Fibroblast of villous mesenchyme (primary cell): ENCODE measurements around the gene SRY. TPM values are rescaled to one million over a fixed set of nuclear protein-coding genes. Genes with fewer than 3 reads are reported as not detected.
A peak's percentile ranks its signal among the peaks of the same experiment; 100 is the strongest.
"Not testable (repeated sequence)": the region's sequence is repeated elsewhere in the genome, so short reads cannot be mapped to it uniquely, and the experiment has no call there.

Experiments used
- DNase-seq: peaks from one replicate; pipeline ENCODE4 v3.0.0-alpha.2; 2010; ENCODE audit warnings: low read depth
- H3K4me3 ChIP-seq: 2 replicates; pipeline ENCODE4 v1.5.1; 2011; ENCODE audit warnings: low read depth, mild to moderate bottlenecking, low read length
- total RNA-seq: library from RNA; depleted of rRNA; stranded (reverse); fragments of >200 nt; gene quantifications from 2 replicates; pipeline ENCODE4 v1.2.3, GENCODE V29; 2012
- TF ChIP-seq, protein P1 (sequence below): IDR thresholded peaks from 2 replicates; pipeline ENCODE4 v1.5.1; 2012; ENCODE audit warnings: low read depth, mild to moderate bottlenecking, low read length; ENCODE audit not compliant: insufficient read depth

The SRY gene
- total RNA-seq, result not detected in 2 replicates

DNA sequence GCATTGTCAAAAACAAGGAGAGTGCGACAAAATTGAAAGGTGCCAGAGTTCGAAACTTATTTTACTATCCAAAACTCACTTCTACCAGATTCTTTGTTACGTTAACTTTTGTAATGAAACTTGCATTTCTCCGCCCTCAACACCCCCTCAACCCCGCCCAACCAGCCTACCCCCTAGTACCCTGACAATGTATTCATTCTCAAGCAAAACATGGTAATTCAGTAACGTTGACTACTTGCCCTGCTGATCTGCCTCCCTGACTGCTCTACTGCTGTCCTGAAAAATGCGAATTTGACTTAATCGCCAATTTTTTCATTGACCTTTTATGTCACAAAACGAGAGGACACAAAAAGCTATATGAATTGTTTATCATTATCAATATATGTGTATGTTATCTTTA is at the start of gene SRY:
Gene SRY, minus strand, starts transcription at position 83 of the 400 bp plus-strand sequence. Its CDS starts 79 bp downstream, at position 4.
- DNase-seq, result no peak
- TF ChIP-seq, protein P1, sequence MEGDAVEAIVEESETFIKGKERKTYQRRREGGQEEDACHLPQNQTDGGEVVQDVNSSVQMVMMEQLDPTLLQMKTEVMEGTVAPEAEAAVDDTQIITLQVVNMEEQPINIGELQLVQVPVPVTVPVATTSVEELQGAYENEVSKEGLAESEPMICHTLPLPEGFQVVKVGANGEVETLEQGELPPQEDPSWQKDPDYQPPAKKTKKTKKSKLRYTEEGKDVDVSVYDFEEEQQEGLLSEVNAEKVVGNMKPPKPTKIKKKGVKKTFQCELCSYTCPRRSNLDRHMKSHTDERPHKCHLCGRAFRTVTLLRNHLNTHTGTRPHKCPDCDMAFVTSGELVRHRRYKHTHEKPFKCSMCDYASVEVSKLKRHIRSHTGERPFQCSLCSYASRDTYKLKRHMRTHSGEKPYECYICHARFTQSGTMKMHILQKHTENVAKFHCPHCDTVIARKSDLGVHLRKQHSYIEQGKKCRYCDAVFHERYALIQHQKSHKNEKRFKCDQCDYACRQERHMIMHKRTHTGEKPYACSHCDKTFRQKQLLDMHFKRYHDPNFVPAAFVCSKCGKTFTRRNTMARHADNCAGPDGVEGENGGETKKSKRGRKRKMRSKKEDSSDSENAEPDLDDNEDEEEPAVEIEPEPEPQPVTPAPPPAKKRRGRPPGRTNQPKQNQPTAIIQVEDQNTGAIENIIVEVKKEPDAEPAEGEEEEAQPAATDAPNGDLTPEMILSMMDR, result no peak
- peak within 1 kb of the TSS; percentile 27 for H3K4me3 ChIP-seq

DNA sequence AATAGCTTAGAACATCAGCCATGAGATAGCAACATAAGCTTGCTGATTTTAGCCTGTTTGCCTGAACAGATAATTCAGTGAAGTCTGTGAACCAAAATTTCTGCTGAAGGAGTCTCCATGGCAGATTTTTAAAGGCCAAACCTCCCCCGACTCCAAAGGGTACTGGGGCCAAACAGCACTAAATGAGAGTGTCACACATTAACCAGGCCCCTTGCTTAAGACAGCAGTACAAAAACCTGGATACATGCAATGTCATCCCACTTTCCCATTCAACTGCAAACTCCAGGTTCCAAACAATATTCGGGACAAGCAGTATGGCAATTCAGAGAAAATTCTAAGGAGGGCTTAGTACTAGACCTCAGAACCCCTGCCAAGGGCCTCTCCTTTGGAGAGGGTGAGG is 49.6 kb upstream of the SRY start:
- TF ChIP-seq, protein P1, result no peak
- H3K4me3 ChIP-seq, result no peak overlapping the region
- DNase-seq, result no peak

DNA sequence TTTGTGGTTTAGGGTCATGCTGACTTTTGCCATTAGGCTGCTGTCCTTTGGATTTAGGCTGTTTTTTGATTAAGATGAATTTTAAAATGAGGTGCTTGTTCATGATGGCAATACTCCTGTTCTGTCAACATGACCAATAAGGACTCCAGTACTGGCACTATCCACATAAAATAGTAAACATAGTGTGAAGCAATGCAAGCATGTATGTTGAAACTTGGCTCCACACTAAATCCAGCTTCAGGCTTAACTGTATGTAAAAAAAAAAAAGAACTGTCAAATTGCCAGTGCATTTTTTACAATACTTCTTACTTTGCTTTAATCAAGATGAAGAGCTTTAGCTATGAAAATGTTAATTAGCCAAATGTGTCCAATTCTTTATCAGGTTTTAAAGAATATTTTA is 47.7 kb upstream of the SRY start:
- peak; percentile 76 for DNase-seq

GRCh38 chrY:2828497-2828896 is 41.0 kb upstream of the SRY start:
- no peak for DNase-seq
- TF ChIP-seq, protein P1, result no peak
- no peak overlapping the region for H3K4me3 ChIP-seq

More for the DNA sequence above, 47.7 kb upstream of the SRY start:
- TF ChIP-seq, protein P1, result no peak
- H3K4me3 ChIP-seq, result no peak overlapping the region

DNA sequence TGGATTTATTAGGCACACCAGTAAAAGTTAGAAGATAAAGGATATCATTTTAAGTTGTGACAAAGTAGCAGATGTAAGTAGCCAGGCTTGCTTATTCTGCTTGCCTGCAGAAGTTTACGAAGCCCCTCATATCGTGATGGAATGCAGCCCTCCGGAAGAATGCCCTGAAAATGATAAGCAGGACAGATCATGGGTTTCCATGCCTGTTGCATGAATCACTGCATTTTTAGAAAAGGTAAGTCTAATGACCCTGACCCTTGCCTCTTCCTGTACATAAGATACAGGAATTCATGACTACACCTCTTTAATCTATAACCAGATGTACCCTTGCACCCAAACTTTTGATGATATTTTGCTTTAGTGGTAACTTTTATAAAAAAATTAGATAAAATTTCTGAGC is 37.0 kb upstream of the SRY start:
- no peak for DNase-seq
- TF ChIP-seq, protein P1, result no peak
- no peak overlapping the region for H3K4me3 ChIP-seq

DNA sequence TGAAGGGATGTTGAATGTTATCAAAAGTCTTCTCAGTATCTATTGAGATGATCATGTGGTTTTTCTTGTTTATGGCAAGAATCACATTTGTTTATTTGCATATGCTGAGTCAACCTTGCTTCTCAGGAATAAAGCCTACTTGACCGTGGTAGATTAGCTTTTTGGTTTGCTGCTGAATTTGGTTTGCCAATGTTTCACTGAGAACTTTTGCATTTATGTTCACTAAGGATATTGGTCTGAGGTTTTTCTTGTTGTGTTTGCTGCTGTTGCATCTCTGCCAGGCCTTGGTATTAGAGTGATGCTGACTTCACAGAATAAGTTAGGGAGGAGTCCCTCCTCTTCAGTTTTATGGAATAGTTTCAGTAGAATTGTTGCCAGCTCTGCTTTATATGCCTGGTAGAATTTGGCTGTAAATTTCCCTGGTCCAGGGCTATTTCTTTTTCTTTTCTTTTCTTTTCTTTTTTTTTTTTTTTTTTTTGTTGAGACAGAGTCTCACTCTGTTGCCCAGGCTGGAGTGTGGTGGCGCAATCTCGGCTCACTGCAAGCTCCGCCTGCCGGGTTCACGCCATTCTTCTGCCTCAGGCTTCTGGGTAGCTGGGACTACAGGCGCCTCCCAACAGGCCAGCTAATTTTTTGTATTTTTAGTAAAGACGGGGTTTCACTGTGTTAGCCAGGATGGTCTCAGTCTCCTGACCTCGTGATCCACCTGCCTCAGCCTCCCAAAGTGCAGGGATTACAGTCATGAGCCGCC is 29.8 kb upstream of the SRY start:
- peak; percentile 61 for DNase-seq
- not testable (repeated sequence) for H3K4me3 ChIP-seq

DNA sequence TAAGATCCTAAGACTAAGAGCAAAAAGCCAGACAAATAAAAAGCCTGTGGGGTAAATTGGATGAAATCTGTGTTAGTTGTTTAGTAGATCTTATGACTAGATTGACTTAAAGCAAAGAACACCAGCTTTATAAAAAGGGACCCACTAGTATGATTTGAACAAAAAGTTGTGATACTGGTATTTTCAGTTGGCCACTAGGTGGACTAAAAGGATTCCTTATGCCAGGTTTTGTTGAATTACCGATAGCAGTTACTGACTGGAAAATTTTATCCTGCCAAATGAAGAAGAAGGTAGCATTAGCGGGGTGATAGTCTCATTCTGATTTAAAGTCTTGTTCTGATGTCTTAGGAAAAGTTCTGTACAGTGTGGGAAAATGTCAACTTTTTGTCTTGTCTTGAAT is 12.8 kb upstream of the SRY start:
- H3K4me3 ChIP-seq, result no peak overlapping the region
- TF ChIP-seq, protein P1, result peak; percentile 39
- peak; percentile 19 for DNase-seq
